Measurements from ENCODE around the gene CCDC185.

DNA sequence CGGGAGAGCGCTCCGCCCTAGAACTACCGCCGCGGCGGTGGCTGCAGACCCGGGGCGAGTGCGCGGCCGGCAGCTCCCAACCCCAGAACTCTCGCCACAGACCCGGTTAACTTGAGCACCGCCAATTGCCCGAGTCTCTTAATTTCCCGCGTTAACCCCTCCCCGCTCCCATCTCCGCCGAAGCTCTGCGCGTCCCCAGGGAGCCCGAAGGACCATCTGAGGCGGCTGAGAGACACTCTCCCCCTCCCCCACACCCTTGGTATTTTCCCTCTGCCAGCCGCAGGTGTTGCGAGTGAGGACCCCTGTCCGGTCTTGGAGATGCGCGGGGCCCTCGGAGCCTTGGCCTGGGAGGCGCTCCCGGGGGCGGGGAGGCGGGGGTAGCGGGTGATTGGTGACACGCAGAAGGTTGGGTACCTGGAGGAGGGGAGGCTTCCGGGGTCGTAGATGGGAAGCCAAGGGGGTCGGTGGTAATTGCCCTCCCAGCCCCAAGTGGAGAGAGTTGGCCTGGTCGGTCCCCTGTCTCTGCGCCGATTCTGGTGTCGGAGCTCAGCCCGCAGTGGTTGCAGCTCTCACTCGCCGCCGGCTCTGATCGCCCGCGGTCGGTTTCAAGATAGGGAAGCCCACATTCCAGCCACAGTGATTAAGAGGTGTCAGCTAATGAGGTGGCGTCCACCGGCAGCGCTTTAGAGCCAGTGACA lies 28.4 kb upstream of the CCDC185 start:
- TF ChIP-seq EZH2 (IDR thresholded peaks at IDR 0.05; ENCODE audit: insufficient read depth, poor library complexity, severe bottlenecking) (peak; percentile 84), EZH2phosphoT487 (IDR thresholded peaks at IDR 0.05; ENCODE audit: insufficient read depth, low read depth) (0 out of 2 replicates have a peak, but pooled peaks have one; percentile 26)
